HG03439 (cell line): ENCODE measurements around the gene POLG2.
"Not testable (repeated sequence)": the region's sequence is repeated elsewhere in the genome, so short reads cannot be mapped to it uniquely, and the experiment has no call there.

Experiments used
- ATAC-seq: cut with Tn5 transposase; IDR thresholded peaks from one replicate; pipeline ENCODE4 v1.9.1; 2021; ENCODE audit warnings: mild to moderate bottlenecking, moderate library complexity; ENCODE audit not compliant: unreplicated experiment

Gene POLG2

GRCh38 chr17:64506201-64506575, 9.3 kb upstream of the POLG2 start, which contains the start of gene DDX5:
Gene DDX5, minus strand, starts transcription at chr17:64506289. Its CDS starts 170 bp downstream, at chr17:64506119.
- ATAC-seq: peak; percentile 66

DNA sequence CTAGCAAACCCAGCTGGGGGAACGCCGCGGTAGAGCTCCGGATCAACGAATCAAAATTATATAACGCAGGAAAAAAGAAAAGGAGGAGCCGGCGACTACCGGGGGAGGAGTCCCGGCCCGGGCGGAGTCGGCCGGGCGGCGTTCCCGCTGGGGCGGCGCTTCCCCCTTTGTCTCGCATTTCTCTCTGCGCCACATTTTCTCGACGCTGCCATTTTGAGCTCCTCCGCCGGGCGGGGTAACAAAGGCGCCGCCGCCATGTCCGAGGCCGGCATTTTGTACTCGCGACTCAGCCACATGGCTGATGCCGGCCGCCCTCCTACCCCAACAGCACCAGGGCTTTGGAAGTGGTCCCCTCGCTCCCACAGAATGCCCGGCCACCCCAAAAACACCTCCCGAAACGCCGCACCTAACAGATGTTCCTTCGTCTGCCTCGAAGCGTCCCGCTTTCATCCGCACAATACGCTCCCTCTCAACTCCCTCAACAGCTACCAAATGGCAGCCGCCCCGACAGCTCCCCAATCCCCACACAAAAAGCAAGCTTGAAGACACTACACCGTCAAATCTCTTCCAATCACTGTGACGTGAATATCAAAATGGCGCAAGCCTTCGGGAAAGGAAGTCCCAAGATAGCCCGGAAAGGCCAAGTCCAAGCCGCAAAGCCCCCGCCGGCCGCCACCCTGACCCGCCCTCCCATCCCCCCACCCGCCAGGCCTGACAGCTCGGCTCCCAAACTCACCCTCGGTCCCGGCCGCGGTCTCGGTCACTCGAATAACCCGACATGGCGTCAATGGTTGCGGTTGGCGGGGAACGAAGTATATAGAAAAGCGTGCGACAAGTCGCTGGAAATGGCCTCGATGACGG, 8.7 kb upstream of the POLG2 start:
- no peak for ATAC-seq

DNA sequence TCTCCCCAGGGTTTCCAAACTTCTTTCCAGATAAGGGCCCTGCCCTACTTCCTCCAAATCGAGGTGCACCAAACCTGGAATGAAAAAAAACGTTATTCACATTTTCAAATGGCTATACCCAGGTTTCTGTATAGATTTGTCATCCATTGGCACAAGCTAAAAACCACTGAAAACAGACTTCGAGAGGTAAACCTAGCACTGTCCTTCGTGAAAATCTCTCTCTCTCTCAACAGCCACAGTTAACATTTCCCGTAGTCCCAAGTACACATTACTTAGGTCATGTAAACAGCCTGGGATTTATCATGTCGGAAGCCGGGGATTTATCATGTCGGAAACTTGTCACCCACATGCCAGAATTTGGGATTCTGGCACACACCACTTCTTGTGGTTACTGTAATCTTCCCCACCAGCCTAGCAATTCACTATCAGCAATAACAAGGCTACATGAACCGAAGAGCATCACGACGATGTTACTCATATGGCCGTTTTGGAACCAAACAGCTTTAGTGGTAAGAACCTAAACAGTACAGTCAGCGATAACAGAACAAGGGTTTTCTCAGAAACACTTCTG, 8.0 kb upstream of the POLG2 start:
- ATAC-seq: no peak

DNA sequence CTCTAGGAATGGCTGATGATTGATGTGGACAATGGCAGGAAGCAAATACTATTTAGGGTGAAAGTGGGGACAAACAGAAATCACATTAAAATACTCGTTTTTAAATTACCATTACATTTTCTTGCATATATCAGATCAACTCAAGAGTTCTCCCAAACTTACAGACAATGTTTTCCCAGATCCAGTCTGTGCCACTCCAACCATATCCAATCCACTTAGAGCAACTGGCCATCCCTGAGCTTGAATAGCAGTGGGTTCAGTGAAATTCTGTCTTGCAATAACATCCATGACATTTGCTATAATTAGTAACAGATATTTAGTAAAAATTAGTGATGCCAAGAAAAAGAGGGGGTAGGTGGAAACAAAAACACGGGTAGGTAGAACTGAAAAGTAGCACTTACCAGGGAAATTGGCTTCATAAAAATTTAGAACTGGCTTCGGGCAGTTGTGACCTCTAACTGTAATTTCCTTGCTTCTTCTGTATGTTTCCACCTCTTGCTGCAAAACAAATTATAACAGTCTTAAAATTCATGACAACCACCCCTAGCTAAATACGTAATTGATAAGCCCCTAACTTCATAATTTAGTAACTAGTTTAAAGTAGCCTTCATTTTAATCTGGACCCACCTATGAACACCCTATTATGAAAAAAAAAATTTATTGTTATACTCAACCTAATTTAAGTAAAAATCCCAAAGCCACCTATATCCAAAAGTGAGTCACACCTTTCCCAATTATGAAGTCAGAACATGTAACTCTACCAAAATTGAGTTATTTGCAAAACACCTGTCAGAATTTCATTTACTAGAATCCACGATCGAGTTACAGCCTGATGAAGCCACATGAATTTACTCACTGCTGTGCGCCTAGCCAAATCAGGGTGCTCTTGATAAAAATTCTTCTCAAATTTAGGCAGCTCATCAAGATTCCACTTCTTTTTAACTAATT, 7.2 kb upstream of the POLG2 start:
- ATAC-seq: no peak

GRCh38 chr17:64503341-64503740, 6.5 kb upstream of the POLG2 start:
- no peak for ATAC-seq

GRCh38 chr17:64502809-64503208, 6.0 kb upstream of the POLG2 start:
- ATAC-seq: no peak

GRCh38 chr17:64502021-64502420, 5.2 kb upstream of the POLG2 start:
- ATAC-seq: no peak

GRCh38 chr17:64500862-64501765, 4.3 kb upstream of the POLG2 start:
- no peak for ATAC-seq

GRCh38 chr17:64500487-64500859, 3.6 kb upstream of the POLG2 start:
- ATAC-seq: no peak

GRCh38 chr17:64499805-64500486, 3.1 kb upstream of the POLG2 start:
- ATAC-seq: no peak

GRCh38 chr17:64498308-64499203, 1.7 kb upstream of the POLG2 start:
- no peak for ATAC-seq

- ATAC-seq: no peak
Observed at GRCh38 chr17:64497565-64498035, 746 bp upstream of the POLG2 start.

DNA sequence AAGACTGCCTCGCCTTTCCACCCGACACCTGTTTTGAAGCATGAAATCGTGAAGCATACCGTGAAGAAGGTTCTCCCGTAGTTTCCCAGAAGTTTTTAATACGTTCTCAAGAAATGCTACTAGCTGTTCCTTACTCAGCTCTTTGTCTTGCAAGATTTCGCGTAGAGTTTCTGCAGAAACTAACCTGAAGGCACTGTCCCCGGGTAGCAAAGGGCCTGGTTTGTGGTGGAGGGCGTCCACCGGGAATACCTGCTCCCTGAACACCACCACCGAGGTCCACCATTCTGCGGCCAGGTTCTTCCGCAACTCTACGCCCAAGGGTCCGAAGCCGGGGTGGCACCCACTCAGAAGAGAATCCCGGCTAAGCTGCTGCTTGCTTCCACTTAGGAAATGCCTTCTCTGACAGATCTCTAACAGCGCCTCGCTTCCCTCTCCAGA, 487 bp downstream of the POLG2 start:
- ATAC-seq: no peak

DNA sequence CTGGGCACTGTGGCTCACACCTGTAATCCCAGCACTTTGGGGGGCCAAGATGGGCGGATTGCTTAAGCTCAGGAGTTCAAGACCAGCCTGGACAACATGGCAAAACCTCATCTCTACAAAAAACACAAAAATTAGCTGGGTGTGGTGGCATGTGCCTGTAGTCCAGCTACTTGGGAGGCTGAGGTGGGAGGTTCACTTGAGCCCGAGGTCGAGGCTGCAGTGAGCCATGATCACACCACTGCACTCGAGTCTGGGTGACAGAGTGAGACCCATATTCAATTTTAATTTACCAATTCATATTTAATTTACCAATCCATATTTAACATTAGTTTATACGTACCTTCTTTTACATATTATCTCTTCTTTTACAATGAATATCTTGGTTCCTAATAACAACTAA, 1.6 kb downstream of the POLG2 start:
- ATAC-seq: not testable (repeated sequence)

- ATAC-seq: no peak
Observed at GRCh38 chr17:64494121-64494520, 2.7 kb downstream of the POLG2 start.

GRCh38 chr17:64492481-64493109, 4.3 kb downstream of the POLG2 start:
- ATAC-seq: no peak

- ATAC-seq: no peak
Observed at GRCh38 chr17:64491994-64492393, 4.9 kb downstream of the POLG2 start.
